Nephron (organoid): ENCODE measurements around the gene ARPC4.

Source experiments
- H3K27ac Mint-ChIP-seq, 3 experiments: 2 replicates each; pipeline ENCODE4 v1.8.0; 2020; ENCODE audit warnings: mixed read lengths in 3 of 3, mild to moderate bottlenecking in 2 of 3, moderate library complexity in 1 of 3
- H3K27me3 Mint-ChIP-seq: 2 replicates; pipeline ENCODE4 v1.8.0; 2021; ENCODE audit warnings: low read depth, mild to moderate bottlenecking, moderate library complexity, mixed read lengths
- H3K36me3 Mint-ChIP-seq: 2 replicates; pipeline ENCODE4 v1.8.0; 2020; ENCODE audit warnings: low read depth, mixed read lengths
- H3K4me1 Mint-ChIP-seq: 2 replicates; pipeline ENCODE4 v1.8.0; 2020; ENCODE audit warnings: mixed read lengths
- H3K4me3 Mint-ChIP-seq, 3 experiments: 2 replicates each; pipeline ENCODE4 v1.8.0; 2020; ENCODE audit warnings: mild to moderate bottlenecking in 3 of 3, mixed read lengths in 3 of 3, moderate library complexity in 2 of 3
- H3K9me3 Mint-ChIP-seq: 2 replicates; pipeline ENCODE4 v1.8.0; 2020; ENCODE audit warnings: mixed read lengths
- TF ChIP-seq, protein P1 (sequence below), 3 experiments: fragments of 200-600 bp; sonication (generic); IDR thresholded peaks; one replicate each; pipeline ENCODE4 v1.5.0; 2021; ENCODE audit warnings: antibody characterized with exemption in 3 of 3; ENCODE audit not compliant: unreplicated experiment in 3 of 3

The ARPC4 gene

DNA sequence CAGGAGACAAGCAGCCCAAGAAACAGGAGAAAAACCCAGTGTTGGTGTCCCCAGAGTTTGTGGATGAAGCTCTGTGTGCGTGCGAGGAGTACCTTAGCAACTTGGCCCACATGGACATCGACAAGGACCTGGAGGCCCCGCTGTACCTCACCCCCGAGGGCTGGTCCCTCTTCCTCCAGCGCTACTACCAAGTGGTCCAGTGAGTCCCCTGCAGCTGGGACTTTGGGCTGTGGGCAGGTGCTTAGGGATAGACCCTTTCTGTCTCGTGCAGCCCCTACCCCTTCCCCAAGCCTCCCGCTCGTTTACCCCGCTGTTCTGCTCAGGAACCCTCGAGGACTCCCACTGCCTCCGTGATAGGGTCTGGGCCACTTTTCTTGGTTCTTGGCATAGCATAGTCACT is 27.7 kb downstream of the ARPC4 start:
- TF ChIP-seq, protein P1, sequence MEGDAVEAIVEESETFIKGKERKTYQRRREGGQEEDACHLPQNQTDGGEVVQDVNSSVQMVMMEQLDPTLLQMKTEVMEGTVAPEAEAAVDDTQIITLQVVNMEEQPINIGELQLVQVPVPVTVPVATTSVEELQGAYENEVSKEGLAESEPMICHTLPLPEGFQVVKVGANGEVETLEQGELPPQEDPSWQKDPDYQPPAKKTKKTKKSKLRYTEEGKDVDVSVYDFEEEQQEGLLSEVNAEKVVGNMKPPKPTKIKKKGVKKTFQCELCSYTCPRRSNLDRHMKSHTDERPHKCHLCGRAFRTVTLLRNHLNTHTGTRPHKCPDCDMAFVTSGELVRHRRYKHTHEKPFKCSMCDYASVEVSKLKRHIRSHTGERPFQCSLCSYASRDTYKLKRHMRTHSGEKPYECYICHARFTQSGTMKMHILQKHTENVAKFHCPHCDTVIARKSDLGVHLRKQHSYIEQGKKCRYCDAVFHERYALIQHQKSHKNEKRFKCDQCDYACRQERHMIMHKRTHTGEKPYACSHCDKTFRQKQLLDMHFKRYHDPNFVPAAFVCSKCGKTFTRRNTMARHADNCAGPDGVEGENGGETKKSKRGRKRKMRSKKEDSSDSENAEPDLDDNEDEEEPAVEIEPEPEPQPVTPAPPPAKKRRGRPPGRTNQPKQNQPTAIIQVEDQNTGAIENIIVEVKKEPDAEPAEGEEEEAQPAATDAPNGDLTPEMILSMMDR (IDR thresholded peaks at IDR 0.05; ENCODE audit: unreplicated experiment in 3 of 3), result no peak
- no peak overlapping the region for H3K27ac Mint-ChIP-seq
- no peaks in the 10 kb centered on the region for H3K9me3 Mint-ChIP-seq
- H3K27me3 Mint-ChIP-seq, result no peaks in the 10 kb centered on the region
- no peaks in the 10 kb centered on the region for H3K4me1 Mint-ChIP-seq
- peaks cover 6% of the 10 kb centered on the region for H3K36me3 Mint-ChIP-seq
- H3K4me3 Mint-ChIP-seq, result no peak overlapping the region

DNA sequence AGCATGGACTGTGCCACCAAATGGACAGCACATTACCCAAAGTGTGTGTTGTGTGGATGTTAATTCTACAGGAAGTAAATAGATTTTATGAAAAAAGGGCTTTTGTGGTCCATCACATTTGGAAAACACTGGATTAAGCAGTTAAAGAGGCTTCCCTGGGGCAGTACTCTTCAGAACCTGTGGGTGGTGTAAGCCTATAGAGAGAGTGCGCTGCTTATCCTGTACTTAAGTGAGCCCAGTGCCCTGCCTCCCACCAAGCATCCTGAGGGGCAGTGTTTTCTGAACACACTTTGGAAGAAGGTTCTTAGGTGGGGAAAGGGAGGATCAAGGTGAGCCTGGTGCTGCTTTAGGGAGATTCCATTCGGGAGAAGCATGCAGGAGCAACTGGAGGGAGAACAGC is 28.1 kb downstream of the ARPC4 start:
- TF ChIP-seq, protein P1 (IDR thresholded peaks at IDR 0.05; ENCODE audit: unreplicated experiment in 3 of 3), result peak in 2 of 3 experiments; percentile 29 to 39
- Mint-ChIP-seq H3K36me3 (peaks cover 6% of the 10 kb centered on the region), H3K9me3 (no peaks in the 10 kb centered on the region), H3K27me3 (no peaks in the 10 kb centered on the region), H3K27ac (no peak overlapping the region), H3K4me1 (no peaks in the 10 kb centered on the region), H3K4me3 (no peak overlapping the region)

DNA sequence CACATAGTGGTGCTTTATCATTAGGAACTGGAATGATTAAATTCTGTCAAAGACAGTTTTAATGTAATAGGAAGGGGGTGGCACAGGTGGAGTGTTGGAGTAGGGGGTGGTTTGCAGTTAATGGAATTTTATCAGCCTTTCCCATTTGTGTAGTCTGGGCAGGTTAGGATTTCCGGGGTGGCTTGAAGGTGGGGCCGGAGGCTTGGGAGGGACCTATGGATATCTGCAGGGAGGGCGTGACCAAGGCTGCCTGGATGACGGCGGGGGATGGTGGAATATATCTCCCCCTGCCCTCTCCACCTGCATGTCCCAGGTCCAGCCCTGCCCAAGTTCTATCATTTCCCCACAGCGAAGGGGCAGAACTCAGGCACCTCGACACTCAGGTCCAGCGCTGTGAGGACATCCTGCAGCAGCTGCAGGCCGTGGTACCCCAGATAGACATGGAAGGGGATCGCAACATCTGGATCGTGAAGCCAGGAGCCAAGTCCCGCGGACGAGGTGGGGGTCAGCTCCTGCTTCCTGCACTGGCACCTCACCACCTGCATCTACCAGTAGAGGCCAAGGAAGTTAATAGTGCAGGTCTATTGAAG is 32.7 kb downstream of the ARPC4 start:
- Mint-ChIP-seq H3K4me1 (no peaks in the 10 kb centered on the region), H3K4me3 (no peak overlapping the region), H3K27ac (no peak overlapping the region), H3K36me3 (no peaks in the 10 kb centered on the region), H3K27me3 (no peaks in the 10 kb centered on the region), H3K9me3 (no peaks in the 10 kb centered on the region)
- TF ChIP-seq, protein P1 (IDR thresholded peaks at IDR 0.05; ENCODE audit: unreplicated experiment in 3 of 3), result no peak

DNA sequence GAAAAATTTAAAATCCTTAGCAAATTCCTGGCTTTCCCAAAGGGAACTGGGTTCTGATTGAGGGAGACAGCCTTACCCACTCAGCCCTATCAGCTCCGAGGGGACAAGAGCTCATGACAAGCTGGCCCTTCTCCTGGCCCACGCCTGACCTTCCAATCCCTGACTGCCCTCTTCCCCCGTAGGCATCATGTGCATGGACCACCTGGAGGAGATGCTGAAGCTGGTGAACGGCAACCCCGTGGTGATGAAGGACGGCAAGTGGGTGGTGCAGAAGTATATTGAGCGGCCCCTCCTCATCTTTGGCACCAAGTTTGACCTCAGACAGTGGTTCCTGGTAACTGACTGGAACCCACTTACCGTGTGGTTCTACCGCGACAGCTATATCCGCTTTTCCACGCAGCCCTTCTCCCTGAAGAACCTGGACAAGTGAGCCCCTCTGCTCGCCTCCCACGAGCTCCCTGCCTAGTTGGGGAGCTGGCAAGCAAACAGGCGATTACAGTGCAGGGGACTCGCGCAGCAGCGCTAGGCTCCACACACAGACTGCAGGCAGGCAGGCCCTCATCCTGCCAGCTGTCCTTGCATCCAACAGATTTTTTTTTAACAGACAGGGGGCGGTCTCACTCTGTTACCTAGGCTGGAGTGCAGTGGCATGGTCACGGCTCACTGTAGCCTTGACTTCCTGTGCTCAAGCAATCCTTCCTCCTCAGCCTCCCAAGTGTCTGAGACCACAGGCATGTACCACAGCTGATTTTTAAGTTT is 34.1 kb downstream of the ARPC4 start:
- Mint-ChIP-seq H3K36me3 (peaks cover 4% of the 10 kb centered on the region), H3K27ac (no peak overlapping the region), H3K4me1 (no peaks in the 10 kb centered on the region), H3K9me3 (no peaks in the 10 kb centered on the region), H3K4me3 (no peak overlapping the region), H3K27me3 (no peaks in the 10 kb centered on the region)
- TF ChIP-seq, protein P1 (IDR thresholded peaks at IDR 0.05; ENCODE audit: unreplicated experiment in 3 of 3), result peak in 2 of 3 experiments; percentile 8 to 20

DNA sequence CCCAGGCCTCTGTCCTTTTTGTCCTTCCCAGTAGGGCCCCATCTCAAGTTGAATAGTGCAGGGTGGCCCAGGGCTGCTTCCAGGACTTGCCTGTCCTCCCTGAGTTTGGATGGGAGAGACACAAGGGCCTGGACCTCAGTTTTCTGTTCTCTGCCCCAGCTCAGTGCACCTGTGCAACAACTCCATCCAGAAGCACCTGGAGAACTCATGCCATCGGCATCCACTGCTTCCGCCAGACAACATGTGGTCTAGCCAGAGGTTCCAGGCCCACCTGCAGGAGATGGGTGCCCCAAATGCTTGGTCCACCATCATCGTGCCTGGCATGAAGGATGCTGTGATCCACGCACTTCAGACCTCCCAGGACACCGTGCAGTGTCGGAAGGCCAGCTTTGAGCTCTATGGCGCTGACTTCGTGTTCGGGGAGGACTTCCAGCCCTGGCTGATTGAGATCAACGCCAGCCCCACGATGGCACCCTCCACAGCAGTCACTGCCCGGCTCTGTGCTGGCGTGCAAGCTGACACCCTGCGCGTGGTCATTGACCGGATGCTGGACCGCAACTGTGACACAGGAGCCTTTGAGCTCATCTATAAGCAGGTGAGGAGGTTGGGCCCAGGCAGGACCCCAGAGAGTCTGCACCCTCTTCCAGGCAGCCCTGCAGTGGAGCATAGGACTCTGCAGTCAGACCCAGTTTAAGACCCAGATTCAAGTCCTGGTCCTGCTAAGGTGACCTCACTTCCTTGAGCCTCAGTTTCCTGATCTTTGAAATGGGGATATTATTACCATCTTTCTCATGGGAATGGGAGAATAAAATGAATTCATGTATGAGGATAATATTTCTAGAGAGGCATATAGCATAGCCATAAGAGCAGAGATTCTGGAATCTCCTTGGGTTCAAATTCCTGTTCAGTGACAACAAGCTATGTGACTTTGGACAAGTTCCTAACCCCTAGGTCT is 36.2 kb downstream of the ARPC4 start:
- H3K27ac Mint-ChIP-seq, result no peak overlapping the region
- no peaks in the 10 kb centered on the region for H3K9me3 Mint-ChIP-seq
- no peaks in the 10 kb centered on the region for H3K27me3 Mint-ChIP-seq
- no peak overlapping the region for H3K4me3 Mint-ChIP-seq
- no peaks in the 10 kb centered on the region for H3K4me1 Mint-ChIP-seq
- peaks cover 5% of the 10 kb centered on the region for H3K36me3 Mint-ChIP-seq
- TF ChIP-seq, protein P1 (IDR thresholded peaks at IDR 0.05; ENCODE audit: unreplicated experiment in 3 of 3), result no peak
